GM18499 (cell line): ENCODE results near the gene SMAP1.

ENCODE experiments used
- ATAC-seq: cut with Tn5 transposase; IDR thresholded peaks from one replicate; pipeline ENCODE4 v1.9.1; 2021; ENCODE audit warnings: moderate number of reproducible peaks; ENCODE audit not compliant: insufficient read depth, unreplicated experiment

SMAP1 gene

GRCh38 chr6:70676821-70677220 lies 9.1 kb downstream of the SMAP1 start:
- no peak for ATAC-seq

GRCh38 chr6:70680396-70680795 lies 12.7 kb downstream of the SMAP1 start:
- ATAC-seq: no peak

- no peak for ATAC-seq
Observed at GRCh38 chr6:70684794-70685493, 17.3 kb downstream of the SMAP1 start.

GRCh38 chr6:70685494-70686180 lies 18.0 kb downstream of the SMAP1 start:
- ATAC-seq: no peak

- ATAC-seq: no peak
Observed at GRCh38 chr6:70686548-70687133, 19.0 kb downstream of the SMAP1 start.

- ATAC-seq: no peak
Observed at GRCh38 chr6:70693887-70694286, 26.2 kb downstream of the SMAP1 start.

GRCh38 chr6:70694371-70694770 lies 26.7 kb downstream of the SMAP1 start:
- ATAC-seq: no peak

GRCh38 chr6:70700922-70701876 lies 33.5 kb downstream of the SMAP1 start:
- ATAC-seq: no peak

GRCh38 chr6:70705772-70706171 lies 38.1 kb downstream of the SMAP1 start:
- ATAC-seq: no peak

GRCh38 chr6:70706491-70707123 lies 38.9 kb downstream of the SMAP1 start:
- ATAC-seq: no peak

GRCh38 chr6:70707893-70708292 lies 40.2 kb downstream of the SMAP1 start:
- ATAC-seq: no peak

- no peak for ATAC-seq
Observed at GRCh38 chr6:70708448-70708847, 40.8 kb downstream of the SMAP1 start.

GRCh38 chr6:70709826-70710225 lies 42.1 kb downstream of the SMAP1 start:
- ATAC-seq: no peak

- ATAC-seq: no peak
Observed at GRCh38 chr6:70714716-70715257, 47.1 kb downstream of the SMAP1 start.

- no peak for ATAC-seq
Observed at GRCh38 chr6:70717038-70717801, 49.5 kb downstream of the SMAP1 start.

GRCh38 chr6:70724524-70724923 lies 56.8 kb downstream of the SMAP1 start:
- ATAC-seq: no peak

- ATAC-seq: no peak
Observed at GRCh38 chr6:70725817-70726415, 58.2 kb downstream of the SMAP1 start.

GRCh38 chr6:70734381-70734780 lies 66.7 kb downstream of the SMAP1 start:
- no peak for ATAC-seq

GRCh38 chr6:70734979-70735378 lies 67.3 kb downstream of the SMAP1 start:
- ATAC-seq: no peak
